Caco-2 (cell line): ENCODE measurements around the gene PCDHAC2. TPM values are rescaled to one million over a fixed set of nuclear protein-coding genes. Genes with fewer than 3 reads are reported as not detected.

Experiments
- BruUV-seq: library from RNA; stranded (reverse); fragments of 400-500 nt; replicated peaks from 2 replicates; lab custom pipeline; 2021; lab: Mats Ljungman, UMichigan
- CTCF ChIA-PET: fragments of 300-600 bp; sonication (Branson Sonifier 250); formaldehyde crosslinking; loops from one replicate; lab custom pipeline; 2022; ENCODE audit warnings: antibody characterized with exemption; lab: Charles Lee
- POLR2A ChIA-PET: fragments of 300-600 bp; sonication (Branson Sonifier 250); formaldehyde crosslinking; loops from one replicate; lab custom pipeline; 2022; ENCODE audit warnings: antibody characterized with exemption; lab: Charles Lee
- DNase-seq, 2 experiments: peaks; one replicate each; pipeline versions ENCODE4 v3.0.0 to v3.0.0-alpha.2; 2020 to 2022
- H3K27me3 ChIP-seq: replicated peaks from 2 replicates; pipeline ENCODE4 v1.6.0; 2011; ENCODE audit warnings: low read length; ENCODE audit not compliant: control insufficient read depth, insufficient read depth
- H3K36me3 ChIP-seq: 2 replicates; pipeline ENCODE4 v1.5.1; 2011; ENCODE audit warnings: low read length; ENCODE audit not compliant: control insufficient read depth, insufficient read depth
- H3K4me1 ChIP-seq: fragments of 250-450 bp; sonication (Bioruptor Pico); 2 replicates; pipeline ENCODE4 v1.5.1; 2020; ENCODE audit warnings: mild to moderate bottlenecking
- H3K4me3 ChIP-seq: 2 replicates; pipeline ENCODE4 v1.5.1; 2011; ENCODE audit warnings: low read depth, mild to moderate bottlenecking, control low read depth, low read length
- H3K9me3 ChIP-seq: fragments of 250-450 bp; sonication (Bioruptor Pico); 2 replicates; pipeline ENCODE4 v1.5.1; 2020; ENCODE audit warnings: mild to moderate bottlenecking, moderate library complexity
- H3K27ac Mint-ChIP-seq: one replicate; pipeline ENCODE4 v1.8.0; 2022; ENCODE audit warnings: mixed read lengths; ENCODE audit not compliant: unreplicated experiment
- H3K27me3 Mint-ChIP-seq: one replicate; pipeline ENCODE4 v1.8.0; 2022; ENCODE audit warnings: mixed read lengths; ENCODE audit not compliant: insufficient read depth, unreplicated experiment
- H3K36me3 Mint-ChIP-seq: one replicate; pipeline ENCODE4 v1.8.0; 2022; ENCODE audit warnings: mild to moderate bottlenecking, mixed read lengths; ENCODE audit not compliant: insufficient read depth, unreplicated experiment
- H3K4me1 Mint-ChIP-seq: one replicate; pipeline ENCODE4 v1.8.0; 2022; ENCODE audit warnings: low read depth, mixed read lengths; ENCODE audit not compliant: unreplicated experiment
- H3K4me3 Mint-ChIP-seq: one replicate; pipeline ENCODE4 v1.8.0; 2022; ENCODE audit warnings: mild to moderate bottlenecking, moderate library complexity, mixed read lengths; ENCODE audit not compliant: unreplicated experiment
- H3K9me3 Mint-ChIP-seq: one replicate; pipeline ENCODE4 v1.8.0; 2022; ENCODE audit warnings: mixed read lengths; ENCODE audit not compliant: unreplicated experiment
- intact Hi-C: fragments of 100-400 bp; cut with micrococcal nuclease; formaldehyde crosslinking; loops from one replicate; pipeline ENCODE4 v1.10.0; 2022; ENCODE audit not compliant: unreplicated experiment
- total RNA-seq: library from RNA; stranded (reverse); gene quantifications from 2 replicates; pipeline ENCODE4 v1.2.3, GENCODE V29; 2022
- TF ChIP-seq, protein P1 (sequence below), 2 experiments: fragments of 200-600 bp in 1 of 2; IDR thresholded peaks; 1 replicate in 1 of 2; 2 replicates in 1 of 2; pipeline versions ENCODE4 v1.5.1 to v1.8.0; 2011 to 2022; ENCODE audit warnings: antibody characterized with exemption in 1 of 2, control low read depth in 1 of 2, inconsistent platforms in 1 of 2, low read depth in 1 of 2, low read length in 1 of 2, mild to moderate bottlenecking in 1 of 2, moderate library complexity in 1 of 2; ENCODE audit not compliant: insufficient read depth in 1 of 2, severe bottlenecking in 1 of 2, unreplicated experiment in 1 of 2

Gene PCDHAC2
- total RNA-seq, 1 experiment from 2014 or later, result not detected

DNA sequence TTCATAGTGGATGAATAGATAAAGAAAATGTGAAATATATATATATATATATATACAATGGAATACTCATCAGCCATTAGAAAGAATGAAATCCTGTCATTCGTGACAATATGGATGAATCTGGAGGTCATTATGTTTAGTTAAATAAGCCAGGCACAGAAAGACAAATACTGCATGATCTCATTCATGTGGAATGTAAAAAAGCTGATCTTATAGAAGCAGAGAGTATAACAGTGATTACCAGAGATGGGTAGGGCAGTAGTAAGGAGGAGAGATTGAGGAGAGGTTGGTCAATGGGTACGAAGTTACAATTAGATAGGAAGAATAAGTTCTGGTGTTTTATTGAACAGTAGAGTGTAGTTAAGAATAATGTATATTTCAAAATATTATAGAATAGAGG lies 19.7 kb upstream of the PCDHAC2 start:
- intact Hi-C loops, result no loop called here
- Histone ChIP-seq H3K4me3 (no peak overlapping the region), H3K9me3 (peaks cover 5% of the 10 kb centered on the region; the same call in 1 of the 2 replicates), H3K36me3 (no peaks in the 10 kb centered on the region), H3K4me1 (no peaks in the 10 kb centered on the region), H3K27me3 (no peaks in the 10 kb centered on the region)
- BruUV-seq, result no TSS peak
- Mint-ChIP-seq H3K9me3 (peaks cover 25% of the 10 kb centered on the region), H3K4me3 (no peak overlapping the region), H3K4me1 (no peaks in the 10 kb centered on the region), H3K36me3 (no peaks in the 10 kb centered on the region), H3K27me3 (no peaks in the 10 kb centered on the region), H3K27ac (no peak overlapping the region)
- POLR2A ChIA-PET, result no interaction called here
- CTCF ChIA-PET, result no interaction called here
- TF ChIP-seq, protein P1, sequence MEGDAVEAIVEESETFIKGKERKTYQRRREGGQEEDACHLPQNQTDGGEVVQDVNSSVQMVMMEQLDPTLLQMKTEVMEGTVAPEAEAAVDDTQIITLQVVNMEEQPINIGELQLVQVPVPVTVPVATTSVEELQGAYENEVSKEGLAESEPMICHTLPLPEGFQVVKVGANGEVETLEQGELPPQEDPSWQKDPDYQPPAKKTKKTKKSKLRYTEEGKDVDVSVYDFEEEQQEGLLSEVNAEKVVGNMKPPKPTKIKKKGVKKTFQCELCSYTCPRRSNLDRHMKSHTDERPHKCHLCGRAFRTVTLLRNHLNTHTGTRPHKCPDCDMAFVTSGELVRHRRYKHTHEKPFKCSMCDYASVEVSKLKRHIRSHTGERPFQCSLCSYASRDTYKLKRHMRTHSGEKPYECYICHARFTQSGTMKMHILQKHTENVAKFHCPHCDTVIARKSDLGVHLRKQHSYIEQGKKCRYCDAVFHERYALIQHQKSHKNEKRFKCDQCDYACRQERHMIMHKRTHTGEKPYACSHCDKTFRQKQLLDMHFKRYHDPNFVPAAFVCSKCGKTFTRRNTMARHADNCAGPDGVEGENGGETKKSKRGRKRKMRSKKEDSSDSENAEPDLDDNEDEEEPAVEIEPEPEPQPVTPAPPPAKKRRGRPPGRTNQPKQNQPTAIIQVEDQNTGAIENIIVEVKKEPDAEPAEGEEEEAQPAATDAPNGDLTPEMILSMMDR (IDR thresholded peaks at IDR 0.05; ENCODE audit: insufficient read depth in 1 of 2, low read depth in 1 of 2, low read length in 1 of 2, severe bottlenecking in 1 of 2, unreplicated experiment in 1 of 2), result no peak
- no peak for DNase-seq

DNA sequence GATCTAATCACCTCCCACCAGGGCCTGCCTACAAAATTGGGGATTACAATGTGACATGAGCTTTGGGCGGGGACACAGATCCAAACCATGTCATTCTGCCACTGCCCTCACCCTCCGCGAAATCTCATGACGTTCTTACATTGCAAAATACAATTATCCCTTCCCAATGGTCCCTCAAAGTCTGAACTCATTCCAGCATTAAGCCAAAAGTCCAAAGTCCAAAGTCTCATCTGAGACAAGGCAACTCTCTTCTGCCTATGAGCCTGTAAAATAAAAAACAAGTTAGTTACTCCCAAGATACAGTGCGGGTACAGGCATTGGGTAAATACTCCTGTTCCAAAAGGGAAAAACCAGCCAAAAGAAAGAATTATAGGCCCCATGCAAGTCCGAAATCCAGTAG lies 14.6 kb upstream of the PCDHAC2 start:
- H3K9me3 Mint-ChIP-seq, result peaks cover under 1% of the 10 kb centered on the region
- ChIA-PET POLR2A (no interaction called here), CTCF (no interaction called here)
- Histone ChIP-seq H3K36me3 (no peaks in the 10 kb centered on the region), H3K4me3 (no peak overlapping the region), H3K27me3 (no peaks in the 10 kb centered on the region), H3K4me1 (no peaks in the 10 kb centered on the region), H3K9me3 (no peaks in the 10 kb centered on the region)
- no peaks in the 10 kb centered on the region for H3K4me1 Mint-ChIP-seq
- TF ChIP-seq, protein P1 (IDR thresholded peaks at IDR 0.05; ENCODE audit: insufficient read depth in 1 of 2, low read depth in 1 of 2, low read length in 1 of 2, severe bottlenecking in 1 of 2, unreplicated experiment in 1 of 2), result no peak
- BruUV-seq, result no TSS peak
- peaks cover 5% of the 10 kb centered on the region for H3K36me3 Mint-ChIP-seq
- DNase-seq, result no peak
- no peaks in the 10 kb centered on the region for H3K27me3 Mint-ChIP-seq
- no peak overlapping the region for H3K4me3 Mint-ChIP-seq
- H3K27ac Mint-ChIP-seq, result no peak overlapping the region
- intact Hi-C loops, result no loop called here

DNA sequence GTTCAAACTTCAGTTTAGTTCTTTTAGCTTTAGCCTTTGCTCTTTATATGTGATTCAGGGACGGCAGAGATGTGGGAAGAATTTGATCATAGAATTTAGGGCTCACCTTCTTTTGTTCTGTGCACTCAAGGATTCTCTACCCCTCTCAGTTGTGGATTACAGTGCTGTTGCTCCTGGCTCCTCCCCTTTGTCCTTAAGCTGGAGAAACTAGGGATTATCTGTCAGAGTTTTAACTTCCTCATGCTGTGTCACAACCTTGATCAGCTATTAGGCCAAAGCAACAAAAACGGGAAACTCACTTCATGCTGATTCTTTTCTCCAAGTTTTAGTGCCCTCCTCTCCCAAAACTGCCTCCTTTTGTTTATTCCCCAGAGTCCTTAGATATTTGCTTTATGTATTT lies 13.0 kb upstream of the PCDHAC2 start:
- TF ChIP-seq, protein P1 (IDR thresholded peaks at IDR 0.05; ENCODE audit: insufficient read depth in 1 of 2, low read depth in 1 of 2, low read length in 1 of 2, severe bottlenecking in 1 of 2, unreplicated experiment in 1 of 2), result no peak
- intact Hi-C loops, result no loop called here
- Histone ChIP-seq H3K9me3 (no peaks in the 10 kb centered on the region), H3K36me3 (no peaks in the 10 kb centered on the region), H3K4me1 (no peaks in the 10 kb centered on the region), H3K27me3 (no peaks in the 10 kb centered on the region), H3K4me3 (no peak overlapping the region)
- no TSS peak for BruUV-seq
- H3K4me1 Mint-ChIP-seq, result no peaks in the 10 kb centered on the region
- no peak overlapping the region for H3K27ac Mint-ChIP-seq
- peaks cover 5% of the 10 kb centered on the region for H3K36me3 Mint-ChIP-seq
- no peaks in the 10 kb centered on the region for H3K9me3 Mint-ChIP-seq
- ChIA-PET POLR2A (no interaction called here), CTCF (no interaction called here)
- no peak for DNase-seq
- no peak overlapping the region for H3K4me3 Mint-ChIP-seq
- H3K27me3 Mint-ChIP-seq, result no peaks in the 10 kb centered on the region
